Subcutaneous abdominal adipose tissue (tissue), 5 donors: ENCODE results near the gene TNFRSF6B.

Source experiments
- H3K27ac ChIP-seq: one replicate; pipeline ENCODE4 v1.7.0; 2013; ENCODE audit warnings: low read depth, mild to moderate bottlenecking, inconsistent platforms, low read length, moderate library complexity
- H3K27me3 ChIP-seq, 5 donors: one replicate each; pipeline ENCODE4 v1.7.0; 2013; ENCODE audit warnings: low read length in 5 of 5, inconsistent platforms in 1 of 5; ENCODE audit not compliant: control insufficient read depth in 5 of 5, insufficient read depth in 4 of 5
- H3K36me3 ChIP-seq, 5 donors: one replicate each; pipeline ENCODE4 v1.7.0; 2013; ENCODE audit warnings: low read length in 5 of 5; ENCODE audit not compliant: control insufficient read depth in 5 of 5, insufficient read depth in 5 of 5
- H3K4me1 ChIP-seq, 5 donors: one replicate each; pipeline ENCODE4 v1.7.0; 2013; ENCODE audit warnings: low read length in 5 of 5, mild to moderate bottlenecking in 3 of 5, moderate library complexity in 1 of 5; ENCODE audit not compliant: control insufficient read depth in 5 of 5, insufficient read depth in 5 of 5
- H3K4me3 ChIP-seq, 5 donors: one replicate each; pipeline ENCODE4 v1.7.0; 2013; ENCODE audit warnings: low read length in 5 of 5, low read depth in 1 of 5
- H3K9ac ChIP-seq, 5 donors: one replicate each; pipeline ENCODE4 v1.7.0; 2013; ENCODE audit warnings: low read length in 5 of 5, mild to moderate bottlenecking in 4 of 5, moderate library complexity in 3 of 5
- H3K9me3 ChIP-seq, 5 donors: one replicate each; pipeline ENCODE4 v1.7.0; 2013; ENCODE audit warnings: low read length in 5 of 5; ENCODE audit not compliant: control insufficient read depth in 5 of 5
- donor health status: healthy.
- donor health status: healthy.
- donor health status: healthy.
- donor health status: healthy.
- donor health status: healthy.

TNFRSF6B gene

GRCh38 chr20:63735859-63736718 is 39.6 kb downstream of the TNFRSF6B start, which contains the start of gene LIME1:
Gene LIME1, plus strand, starts transcription at chr20:63736664. Its CDS starts 886 bp downstream, at chr20:63737550.
- Histone ChIP-seq H3K4me1 (peaks cover 2 to 39% (median 25%) of the 10 kb centered on the region in 5 donors), H3K9ac (no peak within 1 kb of the TSS)

GRCh38 chr20:63736893-63737694 is 40.6 kb downstream of the TNFRSF6B start:
- Histone ChIP-seq H3K4me1 (peaks cover 2 to 49% (median 35%) of the 10 kb centered on the region in 5 donors), H3K36me3 (peaks cover 0 to 41% (median 29%) of the 10 kb centered on the region in 5 donors), H3K9ac (no peak overlapping the region), H3K27me3 (no peaks in the 10 kb centered on the region), H3K4me3 (peak overlapping the region in 2 of 5 donors; percentile 6 to 32), H3K9me3 (no peaks in the 10 kb centered on the region), H3K27ac (no peak overlapping the region)

More at GRCh38 chr20:63735859-63736718, 39.6 kb downstream of the TNFRSF6B start, which contains the start of gene LIME1:
- Histone ChIP-seq H3K36me3 (peaks cover 0 to 47% (median 29%) of the 10 kb centered on the region in 5 donors), H3K9me3 (no peaks in the 10 kb centered on the region), H3K27me3 (no peaks in the 10 kb centered on the region), H3K27ac (no peak within 1 kb of the TSS), H3K4me3 (peak within 1 kb of the TSS in 2 of 5 donors; percentile 6 to 32)

- H3K9me3 ChIP-seq = no peaks in the 10 kb centered on the region
- H3K27me3 ChIP-seq = no peaks in the 10 kb centered on the region
- H3K36me3 ChIP-seq = peaks cover 0 to 45% (median 30%) of the 10 kb centered on the region in 5 donors
- no peak overlapping the region for H3K27ac ChIP-seq
- H3K9ac ChIP-seq = no peak overlapping the region
- peaks cover 2 to 54% (median 37%) of the 10 kb centered on the region in 5 donors for H3K4me1 ChIP-seq
- peak overlapping the region in 3 of 5 donors; percentile 6 to 71 (median 39) for H3K4me3 ChIP-seq
Measured at GRCh38 chr20:63737695-63737944, 41.2 kb downstream of the TNFRSF6B start.

- H3K36me3 ChIP-seq = peaks cover 0 to 45% (median 34%) of the 10 kb centered on the region in 5 donors
- no peaks in the 10 kb centered on the region for H3K9me3 ChIP-seq
- peaks cover 2 to 56% (median 37%) of the 10 kb centered on the region in 5 donors for H3K4me1 ChIP-seq
- H3K27me3 ChIP-seq = no peaks in the 10 kb centered on the region
- H3K4me3 ChIP-seq = peak overlapping the region in 4 of 5 donors; percentile 26 to 73 (median 55)
- peak overlapping the region in 3 of 5 donors; percentile 30 to 75 (median 53) for H3K9ac ChIP-seq
- no peak overlapping the region for H3K27ac ChIP-seq
Measured at GRCh38 chr20:63737945-63738686, 41.7 kb downstream of the TNFRSF6B start.

GRCh38 chr20:63738687-63739129 is 42.3 kb downstream of the TNFRSF6B start:
- H3K9ac ChIP-seq = peak overlapping the region in 4 of 5 donors; percentile 53 to 76 (median 68)
- H3K27me3 ChIP-seq = no peaks in the 10 kb centered on the region
- H3K36me3 ChIP-seq = peaks cover 0 to 45% (median 35%) of the 10 kb centered on the region in 5 donors
- peak overlapping the region in 4 of 5 donors; percentile 61 to 73 (median 69) for H3K4me3 ChIP-seq
- H3K4me1 ChIP-seq = peaks cover 2 to 60% (median 38%) of the 10 kb centered on the region in 5 donors
- no peaks in the 10 kb centered on the region for H3K9me3 ChIP-seq
- H3K27ac ChIP-seq = peak overlapping the region; percentile 62

- Histone ChIP-seq H3K27ac (peak within 1 kb of the TSS; percentile 65), H3K4me3 (peak within 1 kb of the TSS; percentile 63 to 76 (median 71)), H3K9ac (peak within 1 kb of the TSS in 4 of 5 donors; percentile 62 to 80 (median 71)), H3K4me1 (peaks cover 2 to 65% (median 45%) of the 10 kb centered on the region in 5 donors), H3K27me3 (no peaks in the 10 kb centered on the region), H3K9me3 (no peaks in the 10 kb centered on the region), H3K36me3 (peaks cover 0 to 43% (median 31%) of the 10 kb centered on the region in 5 donors)
Measured at GRCh38 chr20:63739130-63740069, 42.9 kb downstream of the TNFRSF6B start, which contains the start of gene SLC2A4RG. Gene SLC2A4RG, plus strand, starts transcription at chr20:63739776. Its CDS starts 137 bp downstream, at chr20:63739913.

GRCh38 chr20:63740070-63740626 is 43.7 kb downstream of the TNFRSF6B start:
- H3K27me3 ChIP-seq = no peaks in the 10 kb centered on the region
- peak overlapping the region; percentile 63 to 76 (median 71) for H3K4me3 ChIP-seq
- peak overlapping the region in 3 of 5 donors; percentile 66 to 80 (median 75) for H3K9ac ChIP-seq
- H3K36me3 ChIP-seq = peaks cover 0 to 41% (median 26%) of the 10 kb centered on the region in 5 donors
- H3K27ac ChIP-seq = peak overlapping the region; percentile 65
- peaks cover 2 to 73% (median 53%) of the 10 kb centered on the region in 5 donors for H3K4me1 ChIP-seq
- H3K9me3 ChIP-seq = no peaks in the 10 kb centered on the region

GRCh38 chr20:63740627-63741353 is 44.3 kb downstream of the TNFRSF6B start:
- H3K9ac ChIP-seq = peak overlapping the region in 3 of 5 donors; percentile 66 to 80 (median 75)
- peaks cover 0 to 40% (median 26%) of the 10 kb centered on the region in 5 donors for H3K36me3 ChIP-seq
- no peaks in the 10 kb centered on the region for H3K9me3 ChIP-seq
- H3K27me3 ChIP-seq = no peaks in the 10 kb centered on the region
- peaks cover 2 to 74% (median 54%) of the 10 kb centered on the region in 5 donors for H3K4me1 ChIP-seq
- H3K27ac ChIP-seq = peak overlapping the region; percentile 65
- peak overlapping the region; percentile 63 to 76 (median 71) for H3K4me3 ChIP-seq
